ENCODE data around the gene ZNF134. TPM values are rescaled to one million over a fixed set of nuclear protein-coding genes. Genes with fewer than 3 reads are reported as not detected.

Gene ZNF134
- total and polyA plus RNA-seq, 2 donors (not counting 3 experiments of a cell fraction or from before 2014, with no cell fraction given), result 6.4 to 12.3 TPM

- Histone ChIP-seq H3K9me3 (replicated peaks; ENCODE audit: control insufficient read depth, insufficient read depth, low read length) (no peaks in the 10 kb centered on the region), H3K36me3 (ENCODE audit: control insufficient read depth in 2 of 2, extremely low read depth in 1 of 2, insufficient read depth in 2 of 2, low read length in 2 of 2) (no peaks in the 10 kb centered on the region), H3K79me2 (ENCODE audit: control insufficient read depth, insufficient read depth, low read length) (no peaks in the 10 kb centered on the region), H3K9me1 (replicated peaks; ENCODE audit: control insufficient read depth, extremely low read depth, insufficient read depth, low read length) (no peaks in the 10 kb centered on the region), H3K27me3 (ENCODE audit: control insufficient read depth in 2 of 2, insufficient read depth in 2 of 2, low read length in 2 of 2) (peaks cover 0 to 2% of the 10 kb centered on the region in 2 experiments), H3K9ac (replicated peaks; ENCODE audit: extremely low read depth, insufficient read depth, low read length) (peak overlapping the region; percentile 9), H3K4me2 (ENCODE audit: insufficient read depth, low read length) (peak overlapping the region; percentile 74), H3K4me1 (ENCODE audit: control insufficient read depth, extremely low read depth, insufficient read depth, low read length) (peaks cover 4% of the 10 kb centered on the region), H4K20me1 (replicated peaks; ENCODE audit: control insufficient read depth, extremely low read depth, insufficient read depth, low read length) (no peaks in the 10 kb centered on the region), H3K27ac (ENCODE audit: insufficient read depth, low read depth, low read length) (no peak overlapping the region), H3K4me3 (replicated peaks in 1 of 3; ENCODE audit: insufficient read depth in 1 of 3, low read depth in 1 of 3, low read length in 3 of 3) (peak overlapping the region; percentile 44 to 48 (median 46)), H2AFZ (ENCODE audit: low read depth, low read length) (peak overlapping the region; percentile 95)
- intact Hi-C loops (cut with micrococcal nuclease), result no loop called here
- peak; percentile 46 for DNase-seq (ENCODE audit: low read depth, low spot score)
- ChIA-PET CTCF (interaction anchor here (3.2 kb wide), 1 partner anchor 17 kb away, joined by 16 read pairs; the partner anchor contains the start of gene ZNF551), POLR2A (interaction anchor here (0.6 kb wide), 1 partner anchor 232 kb away, joined by 3 read pairs; no protein-coding TSS in a partner anchor)
- BruUV-seq (replicated peaks), result no TSS peak
- peak; percentile 71 for FAIRE-seq
- dilution Hi-C loops (cut with MboI; ENCODE audit: extremely low pct_ligation_motif_present, low sequenced_read_pairs), result no loop called here
- no peak for TF ChIP-seq JUN (IDR thresholded peaks at IDR 0.05; ENCODE audit: borderline replicate concordance, insufficient read depth, insufficient read length, low read depth)
- TF ChIP-seq POLR2A (IDR thresholded peaks at IDR 0.05; ENCODE audit: low read depth, low read length), result no peak
- no peak for TF ChIP-seq MYC (IDR thresholded peaks at IDR 0.05; ENCODE audit: low read depth, low read length)
- TF ChIP-seq POLR2AphosphoS5 (IDR thresholded peaks at IDR 0.05; ENCODE audit: insufficient read depth, low read depth, low read length), result no peak
- no peak for TF ChIP-seq CTCF (IDR thresholded peaks at IDR 0.05; ENCODE audit: extremely low read depth in 1 of 2, insufficient read depth in 1 of 2, low read depth in 1 of 2, low read length in 2 of 2)
- no peak for TF ChIP-seq GATA2 (IDR thresholded peaks at IDR 0.05; ENCODE audit: insufficient read depth, insufficient read length, low read depth, low read length)
Observed at GRCh38 chr19:57664269-57665127, 50.5 kb downstream of the ZNF134 start.
